Measurements from ENCODE around the gene DAB2IP.

The DAB2IP gene

DNA sequence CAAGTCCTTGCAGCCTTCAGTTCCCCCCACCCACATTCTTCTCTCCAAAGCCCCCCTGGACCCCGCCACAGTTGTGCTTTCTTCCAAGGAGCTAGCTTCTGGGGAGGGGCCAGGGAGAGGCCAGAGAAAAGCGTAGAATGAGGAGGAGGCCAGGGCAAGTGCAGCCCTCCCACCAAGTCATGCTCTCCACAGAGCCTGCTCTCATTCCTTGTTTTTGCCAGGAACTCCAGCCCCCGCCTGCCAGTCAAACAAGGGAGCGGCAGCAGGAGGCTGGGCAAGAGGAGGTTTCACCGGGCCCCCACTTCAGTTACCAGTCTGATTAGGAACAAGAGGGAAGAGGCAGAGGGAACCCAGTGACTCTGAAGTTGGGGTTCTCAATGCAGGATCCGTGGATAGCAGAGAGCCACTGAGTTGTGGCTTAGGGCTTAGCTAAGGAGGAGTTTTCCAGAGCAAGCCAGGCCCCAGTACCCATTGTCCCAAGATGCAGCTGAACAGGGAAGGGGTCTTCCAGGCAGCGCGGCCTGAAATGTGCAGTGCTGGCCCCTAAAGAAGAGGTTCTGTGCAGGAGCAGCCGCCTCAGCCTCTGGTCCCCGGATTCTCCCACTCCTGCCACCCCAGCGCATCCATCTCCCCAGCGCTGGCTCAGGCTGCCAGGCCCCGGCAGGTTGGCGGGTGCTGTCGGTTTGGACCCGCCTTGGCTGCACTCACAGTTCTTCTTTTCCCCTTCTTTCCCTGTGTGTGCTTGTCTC, 120.6 kb downstream of the DAB2IP start:
- H3K4me1 ChIP-seq (ENCODE audit: control insufficient read depth, insufficient read depth, low read length): no peaks in the 10 kb centered on the region
- peaks cover 0 to 96% of the 10 kb centered on the region in 2 experiments; a peak in 2 of 3 replicates for H3K36me3 ChIP-seq (ENCODE audit: control insufficient read depth in 2 of 2, insufficient read depth in 1 of 2, low read length in 2 of 2)
- TF ChIP-seq ZNF202 (tag by site-specific recombination; IDR thresholded peaks at IDR 0.05; ENCODE audit: borderline replicate concordance) (no peak), ZNF561 (tag by site-specific recombination; IDR thresholded peaks at IDR 0.05; ENCODE audit: borderline replicate concordance) (no peak), ZNF341 (tag by site-specific recombination; IDR thresholded peaks at IDR 0.05; ENCODE audit: low read depth) (no peak), ZNF214 (tag by site-specific recombination; IDR thresholded peaks at IDR 0.05; ENCODE audit: borderline replicate concordance) (no peak), ZNF560 (tag by site-specific recombination; IDR thresholded peaks at IDR 0.05; ENCODE audit: borderline replicate concordance) (no peak), ZNF132 (tag by site-specific recombination; IDR thresholded peaks at IDR 0.05; ENCODE audit: borderline replicate concordance) (no peak), PRDM1 (tag by site-specific recombination; IDR thresholded peaks at IDR 0.05) (no peak), ZNF707 (tag by site-specific recombination; IDR thresholded peaks at IDR 0.05) (no peak), ZNF624 (tag by site-specific recombination; IDR thresholded peaks at IDR 0.05) (no peak)
- TF ChIP-seq, protein P1, sequence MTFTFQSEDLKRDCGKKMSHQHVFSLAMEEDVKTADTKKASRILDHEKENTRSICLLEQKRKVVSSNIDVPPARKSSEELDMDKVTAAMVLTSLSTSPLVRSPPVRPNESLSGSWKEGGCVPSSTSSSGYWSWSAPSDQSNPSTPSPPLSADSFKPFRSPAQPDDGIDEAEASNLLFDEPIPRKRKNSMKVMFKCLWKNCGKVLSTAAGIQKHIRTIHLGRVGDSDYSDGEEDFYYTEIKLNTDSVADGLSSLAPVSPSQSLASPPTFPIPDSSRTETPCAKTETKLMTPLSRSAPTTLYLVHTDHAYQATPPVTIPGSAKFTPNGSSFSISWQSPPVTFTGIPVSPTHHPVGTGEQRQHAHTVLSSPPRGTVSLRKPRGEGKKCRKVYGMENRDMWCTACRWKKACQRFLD (tag by site-specific recombination; IDR thresholded peaks at IDR 0.05): no peak
- POLR2A ChIA-PET: interaction anchor here (0.6 kb wide), 1 partner anchor 501 kb away, joined by 3 read pairs; no protein-coding TSS in a partner anchor
- CTCF ChIA-PET: interaction anchor here (0.6 kb wide), 1 partner anchor 174 kb away, joined by 3 read pairs; no protein-coding TSS in a partner anchor
- H3K27ac ChIP-seq (ENCODE audit: extremely low read depth, low read depth, low read length): no peak overlapping the region
- no peaks in the 10 kb centered on the region for H3K9me3 ChIP-seq (ENCODE audit: control insufficient read depth, insufficient read depth, low read depth, low read length)
- no peak overlapping the region for H3K4me3 ChIP-seq (ENCODE audit: low read depth, low read length)

DNA sequence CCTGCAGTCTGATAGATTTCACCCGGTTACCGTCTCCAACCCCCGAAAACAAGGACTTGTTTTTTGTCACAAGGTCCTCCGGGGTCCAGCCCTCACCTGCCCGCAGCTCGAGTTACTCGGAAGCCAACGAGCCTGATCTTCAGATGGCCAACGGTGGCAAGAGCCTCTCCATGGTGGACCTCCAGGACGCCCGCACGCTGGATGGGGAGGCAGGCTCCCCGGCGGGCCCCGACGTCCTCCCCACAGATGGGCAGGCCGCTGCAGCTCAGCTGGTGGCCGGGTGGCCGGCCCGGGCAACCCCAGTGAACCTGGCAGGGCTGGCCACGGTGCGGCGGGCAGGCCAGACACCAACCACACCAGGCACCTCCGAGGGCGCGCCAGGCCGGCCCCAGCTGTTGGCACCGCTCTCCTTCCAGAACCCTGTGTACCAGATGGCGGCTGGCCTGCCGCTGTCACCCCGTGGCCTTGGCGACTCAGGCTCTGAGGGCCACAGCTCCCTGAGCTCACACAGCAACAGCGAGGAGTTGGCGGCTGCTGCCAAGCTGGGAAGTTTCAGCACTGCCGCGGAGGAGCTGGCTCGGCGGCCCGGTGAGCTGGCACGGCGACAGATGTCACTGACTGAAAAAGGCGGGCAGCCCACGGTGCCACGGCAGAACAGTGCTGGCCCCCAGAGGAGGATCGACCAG, 121.3 kb downstream of the DAB2IP start:
- Histone ChIP-seq H3K27ac (ENCODE audit: extremely low read depth, low read depth, low read length) (no peak overlapping the region), H3K4me1 (ENCODE audit: control insufficient read depth, insufficient read depth, low read length) (no peaks in the 10 kb centered on the region), H3K4me3 (ENCODE audit: low read depth, low read length) (no peak overlapping the region), H3K36me3 (ENCODE audit: control insufficient read depth in 2 of 2, insufficient read depth in 1 of 2, low read length in 2 of 2) (peaks cover 0 to 97% of the 10 kb centered on the region in 2 experiments; a peak in 2 of 3 replicates), H3K9me3 (ENCODE audit: control insufficient read depth, insufficient read depth, low read depth, low read length) (no peaks in the 10 kb centered on the region)
- CTCF ChIA-PET: no interaction called here
- no peak for TF ChIP-seq ZNF473 (tag by site-specific recombination; IDR thresholded peaks at IDR 0.05)
- POLR2A ChIA-PET: interaction anchor here (0.6 kb wide), 1 partner anchor 500 kb away, joined by 3 read pairs; no protein-coding TSS in a partner anchor

DNA sequence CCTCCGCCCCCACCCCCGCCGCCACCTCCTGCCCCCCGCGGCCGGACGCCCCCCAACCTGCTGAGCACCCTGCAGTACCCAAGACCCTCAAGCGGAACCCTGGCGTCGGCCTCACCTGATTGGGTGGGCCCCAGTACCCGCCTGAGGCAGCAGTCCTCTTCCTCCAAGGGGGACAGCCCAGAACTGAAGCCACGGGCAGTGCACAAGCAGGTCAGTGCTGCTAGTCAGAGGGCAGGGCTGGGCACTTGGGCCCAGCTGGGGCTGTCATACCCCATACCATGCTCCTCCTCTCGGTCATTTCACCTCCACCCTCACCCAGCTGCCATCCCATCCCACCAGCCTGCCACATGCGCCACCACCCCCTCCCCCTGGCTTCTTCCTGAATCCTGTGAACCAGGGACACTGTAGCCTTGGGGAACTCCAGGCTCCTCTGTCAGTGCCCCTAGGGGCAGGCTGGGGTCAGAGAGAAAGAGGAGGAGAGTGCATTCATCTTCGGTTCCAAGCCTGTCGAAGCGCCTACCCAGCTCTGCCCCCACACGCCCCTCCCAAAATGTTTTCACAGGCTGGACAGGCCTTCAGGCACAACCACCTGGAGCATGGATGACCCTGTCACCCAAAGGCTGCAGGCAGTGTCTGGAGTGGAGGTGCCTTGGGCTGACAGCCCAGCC, 122.0 kb downstream of the DAB2IP start:
- ChIA-PET POLR2A (interaction anchor here (0.6 kb wide), 1 partner anchor 10 kb away, joined by 4 read pairs; no protein-coding TSS in a partner anchor), CTCF (interaction anchor here (0.6 kb wide), 1 partner anchor 93 kb away, joined by 3 read pairs; no protein-coding TSS in a partner anchor)
- H3K9me3 ChIP-seq (ENCODE audit: control insufficient read depth, insufficient read depth, low read depth, low read length): no peaks in the 10 kb centered on the region
- H3K4me3 ChIP-seq (ENCODE audit: low read depth, low read length): no peak overlapping the region
- H3K27ac ChIP-seq (ENCODE audit: extremely low read depth, low read depth, low read length): no peak overlapping the region
- H3K36me3 ChIP-seq (ENCODE audit: control insufficient read depth in 2 of 2, insufficient read depth in 1 of 2, low read length in 2 of 2): peaks cover 0 to 97% of the 10 kb centered on the region in 2 experiments; a peak in 2 of 3 replicates
- H3K4me1 ChIP-seq (ENCODE audit: control insufficient read depth, insufficient read depth, low read length): no peaks in the 10 kb centered on the region
- TF ChIP-seq, protein P2, sequence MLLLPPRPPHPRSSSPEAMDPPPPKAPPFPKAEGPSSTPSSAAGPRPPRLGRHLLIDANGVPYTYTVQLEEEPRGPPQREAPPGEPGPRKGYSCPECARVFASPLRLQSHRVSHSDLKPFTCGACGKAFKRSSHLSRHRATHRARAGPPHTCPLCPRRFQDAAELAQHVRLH (tag by site-specific recombination; IDR thresholded peaks at IDR 0.05): no peak
- TF ChIP-seq ZNF776 (tag by site-specific recombination; IDR thresholded peaks at IDR 0.05; ENCODE audit: borderline replicate concordance) (no peak), ZBTB21 (tag by site-specific recombination; IDR thresholded peaks at IDR 0.05) (no peak), FEZF1 (tag by site-specific recombination; IDR thresholded peaks at IDR 0.05) (no peak), ZNF585B (tag by site-specific recombination; IDR thresholded peaks at IDR 0.05) (no peak), ZNF548 (tag by site-specific recombination; IDR thresholded peaks at IDR 0.05) (no peak), KLF9 (tag by site-specific recombination; IDR thresholded peaks at IDR 0.05; ENCODE audit: low read depth) (no peak), ZNF350 (tag by site-specific recombination; IDR thresholded peaks at IDR 0.05) (no peak)
- TF ChIP-seq, protein P3, sequence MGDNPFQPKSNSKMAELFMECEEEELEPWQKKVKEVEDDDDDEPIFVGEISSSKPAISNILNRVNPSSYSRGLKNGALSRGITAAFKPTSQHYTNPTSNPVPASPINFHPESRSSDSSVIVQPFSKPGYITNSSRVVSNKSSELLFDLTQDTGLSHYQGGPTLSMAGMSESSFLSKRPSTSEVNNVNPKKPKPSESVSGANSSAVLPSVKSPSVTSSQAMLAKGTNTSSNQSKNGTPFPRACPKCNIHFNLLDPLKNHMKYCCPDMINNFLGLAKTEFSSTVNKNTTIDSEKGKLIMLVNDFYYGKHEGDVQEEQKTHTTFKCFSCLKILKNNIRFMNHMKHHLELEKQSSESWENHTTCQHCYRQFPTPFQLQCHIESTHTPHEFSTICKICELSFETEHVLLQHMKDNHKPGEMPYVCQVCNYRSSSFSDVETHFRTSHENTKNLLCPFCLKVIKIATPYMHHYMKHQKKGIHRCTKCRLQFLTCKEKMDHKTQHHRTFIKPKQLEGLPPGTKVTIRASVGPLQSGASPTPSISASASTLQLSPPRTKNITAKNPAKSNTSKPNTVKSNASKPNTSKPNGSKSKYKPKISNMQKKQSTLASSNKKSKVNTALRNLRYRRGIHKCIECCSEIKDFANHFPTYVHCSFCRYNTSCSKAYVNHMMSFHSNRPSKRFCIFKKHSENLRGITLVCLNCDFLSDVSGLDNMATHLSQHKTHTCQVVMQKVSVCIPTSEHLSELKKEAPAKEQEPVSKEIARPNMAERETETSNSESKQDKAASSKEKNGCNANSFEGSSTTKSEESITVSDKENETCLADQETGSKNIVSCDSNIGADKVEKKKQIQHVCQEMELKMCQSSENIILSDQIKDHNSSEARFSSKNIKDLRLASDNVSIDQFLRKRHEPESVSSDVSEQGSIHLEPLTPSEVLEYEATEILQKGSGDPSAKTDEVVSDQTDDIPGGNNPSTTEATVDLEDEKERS (tag by site-specific recombination; IDR thresholded peaks at IDR 0.05): no peak
- TF ChIP-seq, protein P4, sequence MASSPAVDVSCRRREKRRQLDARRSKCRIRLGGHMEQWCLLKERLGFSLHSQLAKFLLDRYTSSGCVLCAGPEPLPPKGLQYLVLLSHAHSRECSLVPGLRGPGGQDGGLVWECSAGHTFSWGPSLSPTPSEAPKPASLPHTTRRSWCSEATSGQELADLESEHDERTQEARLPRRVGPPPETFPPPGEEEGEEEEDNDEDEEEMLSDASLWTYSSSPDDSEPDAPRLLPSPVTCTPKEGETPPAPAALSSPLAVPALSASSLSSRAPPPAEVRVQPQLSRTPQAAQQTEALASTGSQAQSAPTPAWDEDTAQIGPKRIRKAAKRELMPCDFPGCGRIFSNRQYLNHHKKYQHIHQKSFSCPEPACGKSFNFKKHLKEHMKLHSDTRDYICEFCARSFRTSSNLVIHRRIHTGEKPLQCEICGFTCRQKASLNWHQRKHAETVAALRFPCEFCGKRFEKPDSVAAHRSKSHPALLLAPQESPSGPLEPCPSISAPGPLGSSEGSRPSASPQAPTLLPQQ (tag by site-specific recombination; IDR thresholded peaks at IDR 0.05): no peak
